C4-2B (cell line): ENCODE results near the gene UAP1L1.

Experiments used
- H3K27ac ChIP-seq: fragments of 450-650 bp; 2 replicates; pipeline ENCODE4 v1.5.1; 2017
- ZFX ChIP-seq: fragments of 450-650 bp; IDR thresholded peaks from 2 replicates; pipeline ENCODE4 v1.6.1; 2017
- TF ChIP-seq, protein P1 (sequence below): fragments of 450-650 bp; conservative IDR thresholded peaks from 2 replicates; pipeline ENCODE4 v1.5.1; 2017; ENCODE audit warnings: mild to moderate bottlenecking

UAP1L1 gene

DNA sequence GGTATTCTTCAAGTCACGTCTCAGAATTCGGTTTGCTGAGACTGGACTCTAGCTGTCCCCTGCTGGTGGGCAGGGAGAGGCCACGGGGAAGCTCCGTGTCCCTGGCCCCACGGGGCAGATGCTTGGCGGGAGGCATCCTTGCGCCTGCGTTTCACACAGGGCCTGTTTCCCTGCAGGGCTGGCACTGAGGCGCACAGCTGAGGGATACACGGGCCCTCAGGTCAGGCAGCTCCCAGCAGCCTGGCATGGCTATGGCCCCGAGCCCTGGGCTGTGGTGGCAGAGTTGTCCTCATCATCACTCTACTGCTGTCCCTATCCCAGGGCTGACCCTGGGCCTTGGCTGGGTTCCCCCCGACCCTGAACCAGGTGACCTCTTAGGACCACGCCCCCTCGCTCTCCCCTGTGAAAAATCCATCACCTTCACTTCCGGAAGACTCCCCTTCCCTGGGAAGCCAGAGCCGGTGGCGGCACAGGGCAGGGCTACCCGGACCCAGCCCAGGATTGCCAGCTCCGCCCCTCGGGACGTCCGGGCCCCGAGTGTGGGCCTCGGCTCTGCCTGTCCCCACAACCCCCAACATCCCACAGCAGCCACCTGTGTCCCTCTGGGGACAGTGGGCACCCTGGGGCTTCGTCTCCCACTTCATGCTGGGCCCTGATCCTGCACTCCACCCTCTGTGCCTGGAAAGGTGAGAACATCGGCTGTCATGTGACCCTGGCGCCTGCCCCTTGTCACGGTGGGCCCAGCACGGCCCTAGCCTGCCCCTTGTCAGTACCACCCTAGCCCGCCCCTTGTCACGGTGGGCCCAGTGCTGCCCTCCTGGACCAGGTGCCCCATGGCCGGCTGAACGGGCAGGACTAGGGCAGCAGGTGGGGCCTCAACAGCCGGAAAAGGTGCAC lies 32.2 kb downstream of the UAP1L1 start:
- TF ChIP-seq, protein P1, sequence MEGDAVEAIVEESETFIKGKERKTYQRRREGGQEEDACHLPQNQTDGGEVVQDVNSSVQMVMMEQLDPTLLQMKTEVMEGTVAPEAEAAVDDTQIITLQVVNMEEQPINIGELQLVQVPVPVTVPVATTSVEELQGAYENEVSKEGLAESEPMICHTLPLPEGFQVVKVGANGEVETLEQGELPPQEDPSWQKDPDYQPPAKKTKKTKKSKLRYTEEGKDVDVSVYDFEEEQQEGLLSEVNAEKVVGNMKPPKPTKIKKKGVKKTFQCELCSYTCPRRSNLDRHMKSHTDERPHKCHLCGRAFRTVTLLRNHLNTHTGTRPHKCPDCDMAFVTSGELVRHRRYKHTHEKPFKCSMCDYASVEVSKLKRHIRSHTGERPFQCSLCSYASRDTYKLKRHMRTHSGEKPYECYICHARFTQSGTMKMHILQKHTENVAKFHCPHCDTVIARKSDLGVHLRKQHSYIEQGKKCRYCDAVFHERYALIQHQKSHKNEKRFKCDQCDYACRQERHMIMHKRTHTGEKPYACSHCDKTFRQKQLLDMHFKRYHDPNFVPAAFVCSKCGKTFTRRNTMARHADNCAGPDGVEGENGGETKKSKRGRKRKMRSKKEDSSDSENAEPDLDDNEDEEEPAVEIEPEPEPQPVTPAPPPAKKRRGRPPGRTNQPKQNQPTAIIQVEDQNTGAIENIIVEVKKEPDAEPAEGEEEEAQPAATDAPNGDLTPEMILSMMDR = no peak
- no peak for TF ChIP-seq ZFX
- no peak overlapping the region for H3K27ac ChIP-seq

DNA sequence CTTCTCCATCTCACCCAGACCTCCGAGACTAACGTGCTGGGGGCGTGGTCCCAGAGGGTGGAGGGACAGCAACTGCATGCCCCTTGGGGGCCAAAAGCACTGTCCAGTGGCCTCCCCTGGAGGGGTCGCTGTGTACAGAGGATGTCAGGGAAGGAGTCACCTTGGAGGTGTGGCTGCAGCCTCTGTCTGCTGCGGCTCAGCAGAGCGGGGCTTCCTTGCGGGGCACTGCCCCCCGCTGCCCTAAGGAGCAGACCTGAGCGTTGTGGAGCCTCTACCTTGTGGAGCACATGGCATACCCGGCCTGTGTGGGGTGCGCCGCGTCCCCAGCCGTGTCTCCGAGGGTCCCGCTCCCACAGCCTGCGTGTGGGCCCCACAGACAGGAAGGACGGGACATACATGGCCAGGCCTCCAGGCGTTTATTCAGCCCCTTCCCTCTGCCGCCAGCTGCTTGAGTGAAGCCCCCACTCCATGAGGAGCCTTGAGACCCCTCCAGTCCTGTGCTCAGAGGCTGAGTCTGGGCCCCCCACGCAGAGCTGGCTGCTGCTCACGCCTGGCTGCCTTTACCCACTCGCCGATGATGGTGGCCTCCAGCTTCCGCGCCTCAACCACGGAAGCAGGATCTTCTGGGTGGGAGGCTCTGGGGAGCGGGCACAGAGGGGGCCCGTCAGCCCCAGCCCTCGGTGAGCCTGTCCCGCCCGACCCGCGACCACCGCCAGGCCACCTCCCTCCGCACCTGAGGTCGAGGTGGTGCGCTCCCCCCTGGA lies 33.0 kb downstream of the UAP1L1 start:
- H3K27ac ChIP-seq = no peak overlapping the region
- TF ChIP-seq ZFX = no peak
- TF ChIP-seq, protein P1 = no peak

DNA sequence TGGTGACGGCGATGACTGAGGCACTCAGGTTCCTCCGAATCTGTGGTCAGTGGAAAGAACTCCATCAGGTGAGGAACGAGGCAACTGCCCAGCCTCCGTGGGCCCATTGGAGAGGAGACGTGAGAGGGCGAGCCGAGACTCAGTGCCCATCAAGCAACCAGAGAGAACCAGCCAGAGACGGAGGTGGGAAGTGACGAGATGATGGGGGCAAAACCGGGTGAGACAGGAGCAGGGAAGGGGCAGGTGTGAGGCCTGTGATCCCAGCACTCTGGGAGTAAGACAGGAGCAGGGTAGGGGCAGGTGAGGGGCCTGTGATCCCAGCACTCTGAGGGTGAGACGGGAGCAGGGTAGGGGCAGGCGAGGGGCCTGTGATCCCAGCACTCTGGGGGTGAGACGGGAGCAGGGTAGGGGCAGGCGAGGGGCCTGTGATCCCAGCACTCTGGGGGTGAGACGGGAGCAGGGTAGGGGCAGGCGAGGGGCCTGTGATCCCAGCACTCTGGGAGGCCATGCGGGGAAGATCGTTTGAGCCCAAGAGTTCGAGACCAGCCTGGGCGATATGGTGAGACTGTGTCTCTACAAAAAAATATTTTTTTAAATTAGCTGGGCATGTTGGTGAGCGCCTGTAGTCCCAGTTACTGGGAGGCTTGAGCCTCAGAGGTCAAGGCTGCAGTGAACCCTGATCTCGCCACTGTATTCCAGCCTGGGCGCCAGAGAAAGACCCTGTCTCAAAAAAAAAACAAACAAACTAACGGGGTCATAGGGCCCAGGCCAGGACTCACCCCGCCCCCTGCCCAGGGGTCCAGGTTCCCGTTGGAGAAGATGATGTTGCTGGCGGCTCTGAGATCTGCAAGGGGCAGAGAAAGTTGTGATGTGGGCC lies 33.8 kb downstream of the UAP1L1 start:
- no peak overlapping the region for H3K27ac ChIP-seq
- TF ChIP-seq, protein P1 = no peak
- TF ChIP-seq ZFX = no peak

DNA sequence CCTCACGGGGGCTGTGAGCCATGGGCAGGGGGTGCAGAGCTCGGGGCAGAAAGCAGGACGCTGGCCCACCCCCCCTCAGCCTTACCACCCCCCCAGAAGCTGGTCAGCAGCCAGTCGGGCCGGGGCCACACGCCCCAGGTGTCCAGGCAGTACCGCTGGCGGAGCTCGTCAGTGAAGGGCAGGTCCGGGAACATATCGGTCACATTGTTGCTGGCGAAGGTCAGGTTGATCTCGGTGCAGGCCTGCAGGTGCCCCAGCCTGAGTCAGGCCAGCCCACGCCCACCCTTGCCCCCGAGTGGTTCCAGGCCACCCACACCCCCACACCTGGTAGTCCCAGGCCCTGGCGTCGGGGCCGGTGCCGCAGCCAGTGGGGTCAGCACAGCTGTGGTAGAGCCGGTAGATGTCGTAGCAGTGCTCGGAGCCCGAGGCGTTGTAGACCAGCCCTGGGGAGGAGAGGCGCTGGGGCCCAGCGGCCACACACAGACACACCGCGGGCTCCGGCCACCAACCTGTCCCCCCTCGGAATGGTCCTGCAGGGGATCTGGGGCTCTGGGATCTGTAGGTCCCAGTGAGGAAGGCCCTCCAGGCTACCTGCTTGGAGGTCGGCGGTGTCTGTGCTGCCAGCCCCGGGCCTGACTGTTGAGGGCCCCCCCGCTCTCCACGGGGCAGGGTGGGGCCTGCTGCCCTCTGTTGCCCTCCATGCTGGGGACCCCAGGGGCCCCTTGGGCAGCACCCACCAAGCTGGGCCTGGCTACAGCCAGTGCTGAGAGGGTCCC lies 34.7 kb downstream of the UAP1L1 start:
- no peak overlapping the region for H3K27ac ChIP-seq
- TF ChIP-seq ZFX = no peak
- TF ChIP-seq, protein P1 = no peak

DNA sequence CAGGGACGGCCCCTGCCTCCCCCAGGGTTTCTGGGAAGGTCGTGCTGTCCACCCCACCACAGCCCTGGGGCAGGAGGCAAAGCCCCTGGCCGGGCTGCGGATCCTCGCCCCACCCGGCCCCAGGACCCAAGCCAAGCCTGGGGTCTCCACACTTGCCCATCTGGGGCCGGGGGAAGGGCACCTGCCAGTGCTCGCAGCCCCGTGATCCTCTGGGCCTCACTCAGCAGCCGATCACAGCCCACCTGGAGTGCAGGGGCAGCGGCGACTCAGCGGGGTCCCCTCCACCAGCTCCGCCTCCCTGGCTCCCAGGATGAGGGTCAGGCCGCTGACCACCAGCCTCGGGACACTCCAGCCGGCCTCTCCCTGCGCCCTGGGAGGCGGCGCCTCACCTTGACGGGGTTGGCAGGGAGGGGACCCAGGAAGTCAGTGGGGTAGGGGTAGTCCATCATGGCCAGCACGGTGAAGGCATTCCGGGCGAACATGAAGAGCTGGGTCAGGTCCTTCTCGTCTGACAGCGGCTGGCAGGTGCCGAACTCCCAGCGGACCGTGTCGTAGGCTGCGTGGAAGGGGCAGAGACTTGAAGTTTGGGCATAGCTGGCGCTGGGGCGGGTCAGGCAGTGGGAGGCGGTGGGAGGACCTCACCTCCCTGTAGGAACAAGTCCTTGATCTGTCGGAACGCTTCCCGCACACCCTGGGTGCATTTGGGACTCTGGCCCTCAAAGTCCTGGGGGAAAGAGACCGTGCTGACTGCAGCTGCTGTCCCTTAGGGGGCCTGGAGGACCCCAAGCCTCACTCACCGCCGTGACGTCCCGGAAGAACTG lies 35.5 kb downstream of the UAP1L1 start:
- no peak overlapping the region for H3K27ac ChIP-seq
- TF ChIP-seq, protein P1 = no peak
- no peak for TF ChIP-seq ZFX

DNA sequence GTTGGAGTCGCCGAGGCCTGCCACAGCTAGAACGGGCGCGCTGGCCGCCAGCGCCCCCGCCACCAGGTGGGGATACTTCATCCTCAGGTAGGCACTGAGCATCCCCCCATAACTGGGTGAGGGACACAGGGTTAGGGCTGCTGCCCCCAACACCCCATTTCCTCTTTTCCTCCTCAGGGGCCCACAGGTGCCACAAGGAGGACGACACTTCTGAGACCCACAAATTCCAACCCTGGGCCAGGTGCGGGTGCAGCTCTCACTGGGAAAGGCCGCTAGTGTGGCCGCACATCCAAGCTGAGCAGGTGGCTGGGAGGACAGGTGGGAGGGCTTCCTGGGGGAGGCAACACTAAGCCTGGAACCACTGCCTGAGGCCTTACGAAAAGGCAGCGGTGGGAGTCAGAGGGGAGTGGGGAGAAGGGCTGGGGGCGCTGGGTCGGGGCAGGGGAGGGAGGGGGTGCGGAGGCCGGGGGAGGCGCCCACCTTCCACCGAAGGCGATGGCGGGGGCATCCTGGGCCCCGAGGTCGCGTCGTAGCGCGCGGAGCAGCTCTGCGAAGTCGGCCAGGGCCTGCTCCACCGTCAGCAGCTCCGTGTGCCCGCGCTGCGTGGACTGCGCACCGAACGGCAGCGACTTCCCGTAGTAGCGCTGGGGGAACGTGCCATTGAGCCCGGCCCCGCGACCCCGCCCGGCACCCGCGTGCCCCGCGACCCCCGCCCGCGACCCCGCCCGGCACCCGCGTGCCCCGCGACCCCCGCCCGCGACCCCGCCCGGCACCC lies 36.3 kb downstream of the UAP1L1 start:
- peak overlapping the region; percentile 83 for H3K27ac ChIP-seq
- no peak for TF ChIP-seq ZFX
- TF ChIP-seq, protein P1 = no peak
